Fibroblast of skin of right quadriceps (primary cell): ENCODE results near the gene NSMF.

Experiments
- DNase-seq: peaks from one replicate; pipeline ENCODE4 v3.0.0-alpha.2; 2013

Gene NSMF

GRCh38 chr9:137445930-137446431 is 13.2 kb downstream of the NSMF start:
- DNase-seq = no peak

- peak; percentile 69 for DNase-seq
Measured at GRCh38 chr9:137445275-137445807, 13.8 kb downstream of the NSMF start.

- no peak for DNase-seq
Measured at GRCh38 chr9:137444106-137444790, 14.9 kb downstream of the NSMF start.

- DNase-seq = no peak
Measured at GRCh38 chr9:137441935-137442321, 17.2 kb downstream of the NSMF start.

- no peak for DNase-seq
Measured at GRCh38 chr9:137441289-137441934, 17.7 kb downstream of the NSMF start, which contains the start of gene ENTPD8. Gene ENTPD8 (minus strand): TSS chr9:137441357. CDS start chr9:137438285, 3,072 bp downstream.

- DNase-seq = no peak
Measured at GRCh38 chr9:137439158-137439714, 19.9 kb downstream of the NSMF start.

- DNase-seq = no peak
Measured at GRCh38 chr9:137438591-137439157, 20.5 kb downstream of the NSMF start.

GRCh38 chr9:137437691-137438590 is 21.2 kb downstream of the NSMF start:
- DNase-seq = no peak

GRCh38 chr9:137436761-137437600 is 22.2 kb downstream of the NSMF start:
- DNase-seq = no peak

GRCh38 chr9:137435980-137436760 is 23.0 kb downstream of the NSMF start:
- DNase-seq = no peak

- DNase-seq = no peak
Measured at GRCh38 chr9:137435381-137435891, 23.7 kb downstream of the NSMF start.

- DNase-seq = no peak
Measured at GRCh38 chr9:137434498-137435380, 24.4 kb downstream of the NSMF start.

GRCh38 chr9:137433916-137434431 is 25.2 kb downstream of the NSMF start:
- no peak for DNase-seq

GRCh38 chr9:137433349-137433915 is 25.7 kb downstream of the NSMF start:
- no peak for DNase-seq

GRCh38 chr9:137432687-137433348 is 26.3 kb downstream of the NSMF start:
- DNase-seq = no peak

GRCh38 chr9:137431416-137431931 is 27.7 kb downstream of the NSMF start:
- DNase-seq = no peak

GRCh38 chr9:137430723-137431415 is 28.3 kb downstream of the NSMF start:
- no peak for DNase-seq
